Activated CD8-positive, alpha-beta memory T cell treated with anti-CD3 and anti-CD28 coated beads, Interleukin-2, amount 10 ng/mL, durations not matched to agents 7 days and 5 days (primary cell): ENCODE results near the gene FHL3. TPM values are rescaled to one million over a fixed set of nuclear protein-coding genes. Genes with fewer than 3 reads are reported as not detected.
"Not testable (repeated sequence)": the region's sequence is repeated elsewhere in the genome, so short reads cannot be mapped to it uniquely, and the experiment has no call there.

Experiments
- ATAC-seq: fragments of 150-1000 bp; cut with Tn5 transposase; one replicate; pipeline ENCODE4 v1.10.0; 2021; ENCODE audit warnings: moderate library complexity
- CTCF ChIA-PET: fragments of 350-600 bp; sonication (Branson Sonifier 250); formaldehyde crosslinking; loops from one replicate; lab custom pipeline; 2021; ENCODE audit warnings: antibody characterized with exemption; lab: Charles Lee
- DNase-seq: peaks from one replicate; pipeline ENCODE4 v3.0.0-alpha.2; 2020
- H3K27ac Mint-ChIP-seq: one replicate; pipeline ENCODE4 v1.8.0; 2021; ENCODE audit warnings: mild to moderate bottlenecking, mixed read lengths
- H3K27me3 Mint-ChIP-seq: one replicate; pipeline ENCODE4 v1.8.0; 2021; ENCODE audit warnings: mixed read lengths
- H3K36me3 Mint-ChIP-seq: one replicate; pipeline ENCODE4 v1.8.0; 2021; ENCODE audit warnings: mild to moderate bottlenecking, mixed read lengths
- H3K4me1 Mint-ChIP-seq: one replicate; pipeline ENCODE4 v1.8.0; 2021; ENCODE audit warnings: mixed read lengths
- H3K4me3 Mint-ChIP-seq: one replicate; pipeline ENCODE4 v1.8.0; 2021; ENCODE audit warnings: mild to moderate bottlenecking, moderate library complexity, mixed read lengths
- H3K9me3 Mint-ChIP-seq: one replicate; pipeline ENCODE4 v1.8.0; 2022; ENCODE audit warnings: low read depth, mixed read lengths
- total RNA-seq, 2 experiments: library from RNA; stranded (reverse); gene quantifications; one replicate each; pipeline ENCODE4 v1.2.3, GENCODE V29; 2021

FHL3 gene
- total RNA-seq, 2 experiments from 2014 or later = 13.5 to 14.5 TPM

GRCh38 chr1:37978541-37978940, 26.8 kb downstream of the FHL3 start:
- Mint-ChIP-seq H3K4me1 (peaks cover 1% of the 10 kb centered on the region), H3K9me3 (no peaks in the 10 kb centered on the region), H3K36me3 (peaks cover 66% of the 10 kb centered on the region), H3K27ac (no peak overlapping the region), H3K27me3 (no peaks in the 10 kb centered on the region), H3K4me3 (no peak overlapping the region)
- CTCF ChIA-PET = interaction anchor here (1.4 kb wide), 1 partner anchor 12 kb away, joined by 5 read pairs; no protein-coding TSS in a partner anchor
- DNase-seq (no peak), ATAC-seq (no peak)

- not testable (repeated sequence) for H3K27me3 Mint-ChIP-seq, H3K4me3 Mint-ChIP-seq, DNase-seq, ATAC-seq, H3K9me3 Mint-ChIP-seq, H3K27ac Mint-ChIP-seq, H3K4me1 Mint-ChIP-seq
- CTCF ChIA-PET = interaction anchor here (1.1 to 1.2 kb wide), 3 partner anchors 14 to 103 kb away, joined by 3 read pairs; partner anchors contain the start of gene SF3A3
- H3K36me3 Mint-ChIP-seq = peaks cover 69% of the 10 kb centered on the region
These were observed 30.2 kb downstream of the FHL3 start for GRCh38 chr1:37975083-37975482.

GRCh38 chr1:37974567-37974966, 30.7 kb downstream of the FHL3 start:
- Mint-ChIP-seq H3K36me3 (peaks cover 64% of the 10 kb centered on the region), H3K4me3 (no peak overlapping the region), H3K9me3 (no peaks in the 10 kb centered on the region), H3K27ac (no peak overlapping the region), H3K4me1 (peaks cover 4% of the 10 kb centered on the region), H3K27me3 (no peaks in the 10 kb centered on the region)
- CTCF ChIA-PET = no interaction called here
- DNase-seq = no peak
- ATAC-seq = no peak

GRCh38 chr1:37973684-37974083, 31.6 kb downstream of the FHL3 start:
- peaks cover 65% of the 10 kb centered on the region for H3K36me3 Mint-ChIP-seq
- DNase-seq, ATAC-seq, H3K27ac Mint-ChIP-seq, H3K4me1 Mint-ChIP-seq, H3K4me3 Mint-ChIP-seq, H3K9me3 Mint-ChIP-seq, CTCF ChIA-PET, H3K27me3 Mint-ChIP-seq: not testable (repeated sequence)

GRCh38 chr1:37965301-37965700, 40.0 kb downstream of the FHL3 start:
- Mint-ChIP-seq H3K9me3 (no peaks in the 10 kb centered on the region), H3K36me3 (peaks cover 53% of the 10 kb centered on the region), H3K4me3 (no peak overlapping the region), H3K27me3 (no peaks in the 10 kb centered on the region), H3K27ac (no peak overlapping the region), H3K4me1 (no peaks in the 10 kb centered on the region)
- ATAC-seq (no peak), DNase-seq (no peak)
- CTCF ChIA-PET = no interaction called here

GRCh38 chr1:37964106-37964505, 41.2 kb downstream of the FHL3 start:
- ATAC-seq, H3K4me1 Mint-ChIP-seq, H3K4me3 Mint-ChIP-seq, DNase-seq, H3K27ac Mint-ChIP-seq, H3K27me3 Mint-ChIP-seq, H3K9me3 Mint-ChIP-seq, CTCF ChIA-PET: not testable (repeated sequence)
- H3K36me3 Mint-ChIP-seq = peaks cover 54% of the 10 kb centered on the region

- H3K4me3 Mint-ChIP-seq = no peak overlapping the region
- CTCF ChIA-PET = no interaction called here
- peaks cover 38% of the 10 kb centered on the region for H3K36me3 Mint-ChIP-seq
These were observed 46.6 kb downstream of the FHL3 start for GRCh38 chr1:37958690-37959089.

GRCh38 chr1:37955685-37956084, 49.6 kb downstream of the FHL3 start:
- Mint-ChIP-seq H3K27ac (no peak overlapping the region), H3K27me3 (no peaks in the 10 kb centered on the region), H3K4me3 (no peak overlapping the region), H3K36me3 (peaks cover 20% of the 10 kb centered on the region), H3K4me1 (peaks cover 6% of the 10 kb centered on the region), H3K9me3 (no peaks in the 10 kb centered on the region)
- CTCF ChIA-PET = no interaction called here
- ATAC-seq = no peak
- no peak for DNase-seq

More at GRCh38 chr1:37958690-37959089, 46.6 kb downstream of the FHL3 start:
- H3K27ac Mint-ChIP-seq = no peak overlapping the region
- no peaks in the 10 kb centered on the region for H3K4me1 Mint-ChIP-seq
- no peak for DNase-seq
- H3K27me3 Mint-ChIP-seq = no peaks in the 10 kb centered on the region
- no peaks in the 10 kb centered on the region for H3K9me3 Mint-ChIP-seq
- ATAC-seq = no peak

GRCh38 chr1:37954316-37954971, 50.9 kb downstream of the FHL3 start:
- no peak overlapping the region for H3K4me3 Mint-ChIP-seq
- H3K27ac Mint-ChIP-seq = no peak overlapping the region
- DNase-seq (no peak), ATAC-seq (no peak)
- peaks cover 13% of the 10 kb centered on the region for H3K36me3 Mint-ChIP-seq
- no peaks in the 10 kb centered on the region for H3K9me3 Mint-ChIP-seq
- H3K27me3 Mint-ChIP-seq = no peaks in the 10 kb centered on the region
- CTCF ChIA-PET = interaction anchor here (1.1 kb wide), 1 partner anchor 94 kb away, joined by 3 read pairs; no protein-coding TSS in a partner anchor
- H3K4me1 Mint-ChIP-seq = peaks cover 6% of the 10 kb centered on the region

- CTCF ChIA-PET = no interaction called here
- Mint-ChIP-seq H3K36me3 (peaks cover 8% of the 10 kb centered on the region), H3K27ac (no peak overlapping the region), H3K27me3 (no peaks in the 10 kb centered on the region), H3K4me3 (no peak overlapping the region), H3K9me3 (no peaks in the 10 kb centered on the region), H3K4me1 (peaks cover 6% of the 10 kb centered on the region)
- no peak for ATAC-seq
- no peak for DNase-seq
These were observed 52.6 kb downstream of the FHL3 start for GRCh38 chr1:37952738-37953137.

GRCh38 chr1:37951783-37952624, 53.3 kb downstream of the FHL3 start:
- Mint-ChIP-seq H3K4me1 (peaks cover 13% of the 10 kb centered on the region), H3K27me3 (no peaks in the 10 kb centered on the region), H3K9me3 (no peaks in the 10 kb centered on the region), H3K36me3 (peaks cover 4% of the 10 kb centered on the region), H3K27ac (no peak overlapping the region), H3K4me3 (no peak overlapping the region)
- CTCF ChIA-PET = no interaction called here
- ATAC-seq = no peak
- DNase-seq = no peak

- ATAC-seq = no peak
- CTCF ChIA-PET = no interaction called here
These were observed 54.1 kb downstream of the FHL3 start for GRCh38 chr1:37951041-37951782.

GRCh38 chr1:37949524-37950152, 55.7 kb downstream of the FHL3 start:
- peaks cover 28% of the 10 kb centered on the region for H3K4me1 Mint-ChIP-seq
- peaks cover 2% of the 10 kb centered on the region for H3K36me3 Mint-ChIP-seq
- no peak overlapping the region for H3K27ac Mint-ChIP-seq
- no peaks in the 10 kb centered on the region for H3K9me3 Mint-ChIP-seq
- no peaks in the 10 kb centered on the region for H3K27me3 Mint-ChIP-seq
- ATAC-seq (no peak), DNase-seq (no peak)
- CTCF ChIA-PET = interaction anchor here (0.7 to 1.4 kb wide), 3 partner anchors 27 to 90 kb away, joined by 3 to 5 read pairs (median 3); partner anchors contain the start of gene MTF1
- no peak overlapping the region for H3K4me3 Mint-ChIP-seq

More at GRCh38 chr1:37951041-37951782, 54.1 kb downstream of the FHL3 start:
- H3K27me3 Mint-ChIP-seq = no peaks in the 10 kb centered on the region
- no peaks in the 10 kb centered on the region for H3K9me3 Mint-ChIP-seq
- no peak overlapping the region for H3K27ac Mint-ChIP-seq
- no peak overlapping the region for H3K4me3 Mint-ChIP-seq
- H3K4me1 Mint-ChIP-seq = peaks cover 18% of the 10 kb centered on the region
- DNase-seq = no peak
- peaks cover 1% of the 10 kb centered on the region for H3K36me3 Mint-ChIP-seq
